K562 (cell line): Measurements from ENCODE around the gene BRICD5. TPM values are rescaled to one million over a fixed set of nuclear protein-coding genes. Genes with fewer than 3 reads are reported as not detected.

Experiments
- ATAC-seq: fragments of 200-7000 bp; cut with Tn5 transposase; 3 replicates; pipeline ENCODE4 v1.9.1; 2020; ENCODE audit warnings: moderate library complexity
- BruUV-seq: library from RNA; stranded (reverse); fragments of 400-500 nt; replicated peaks from 2 replicates; lab custom pipeline; 2021; lab: Mats Ljungman, UMichigan
- CTCF ChIA-PET: fragments of 300-600 bp; formaldehyde crosslinking; extraction: SDS; loops from one replicate; lab custom pipeline; 2021; ENCODE audit warnings: low intra/inter-chr PET ratio; lab: Yijun Ruan, JAX
- POLR2A ChIA-PET: fragments of 300-600, 350-650 bp; sonication (Branson Sonifier 250); formaldehyde crosslinking; extraction: SDS; loops from one replicate; lab custom pipeline; 2021; ENCODE audit warnings: antibody characterized with exemption, inconsistent platforms; lab: Yijun Ruan, JAX
- DNase-seq, 4 experiments: peaks; one replicate each; pipeline versions ENCODE4 v3.0.0 to v3.0.0-alpha.2; 2011 to 2018; ENCODE audit warnings: low spot score in 3 of 4, mixed read lengths in 3 of 4; ENCODE audit errors: extremely low read depth in 1 of 4
- FAIRE-seq: peaks from 2 replicates; lab custom pipeline; 2011; peaks lifted over from hg19 to GRCh38; lab: Jason Lieb, UNC
- H2AFZ ChIP-seq: 2 replicates; pipeline ENCODE4 v1.6.0; 2011; ENCODE audit warnings: low read depth, low read length, control low read depth, inconsistent platforms
- H3K27ac ChIP-seq: fragments of 200-600 bp; 3 replicates; pipeline ENCODE4 v1.8.0; 2011; ENCODE audit warnings: low read depth, mild to moderate bottlenecking, control low read depth, inconsistent platforms, low read length, moderate library complexity, mixed read lengths; ENCODE audit errors: extremely low read depth
- H3K27me3 ChIP-seq, 2 experiments: fragments of 300-600 bp in 1 of 2; 2 replicates in 1 of 2; 3 replicates in 1 of 2; pipeline versions ENCODE4 v1.6.0 to v1.8.0; 2011; ENCODE audit warnings: inconsistent platforms in 2 of 2, low read length in 2 of 2, mild to moderate bottlenecking in 1 of 2, mixed read lengths in 1 of 2, moderate library complexity in 1 of 2; ENCODE audit not compliant: control insufficient read depth in 2 of 2, insufficient read depth in 2 of 2
- H3K36me3 ChIP-seq: fragments of 300-600 bp; 3 replicates; pipeline ENCODE4 v1.8.0; 2011; ENCODE audit warnings: mild to moderate bottlenecking, low read length, inconsistent platforms; ENCODE audit not compliant: control insufficient read depth, insufficient read depth
- H3K4me1 ChIP-seq, 2 experiments: fragments of 200-600 bp in 1 of 2; replicated peaks in 1 of 2; 2 replicates in 1 of 2; 3 replicates in 1 of 2; pipeline versions ENCODE4 v1.5.1 to v1.8.0; 2011; ENCODE audit warnings: inconsistent platforms in 2 of 2, low read length in 2 of 2, mild to moderate bottlenecking in 1 of 2, mixed read lengths in 1 of 2, moderate library complexity in 1 of 2; ENCODE audit not compliant: control insufficient read depth in 2 of 2, insufficient read depth in 2 of 2
- H3K4me2 ChIP-seq: 2 replicates; pipeline ENCODE4 v1.6.1; 2011; ENCODE audit warnings: low read length, control low read depth, inconsistent platforms, mixed read lengths; ENCODE audit not compliant: insufficient read depth
- H3K4me3 ChIP-seq: fragments of 200-600 bp; sonication (generic), shearing (Covaris generic); 2 replicates; pipeline ENCODE4 v1.5.1; 2016; ENCODE audit warnings: control low read depth, inconsistent platforms
- H3K79me2 ChIP-seq: fragments of 200-600 bp; 3 replicates; pipeline ENCODE4 v1.8.0; 2011; ENCODE audit warnings: low read length, inconsistent platforms; ENCODE audit not compliant: control insufficient read depth, insufficient read depth
- H3K9ac ChIP-seq, 2 experiments: 2 replicates each; pipeline versions ENCODE4 v1.6.0 to v1.6.1; 2011; ENCODE audit warnings: low read depth in 2 of 2, low read length in 2 of 2, control low read depth in 1 of 2, inconsistent platforms in 1 of 2, mild to moderate bottlenecking in 1 of 2, mixed read lengths in 1 of 2; ENCODE audit not compliant: insufficient read depth in 1 of 2
- H3K9me1 ChIP-seq: one replicate; pipeline ENCODE4 v1.6.0; 2011; ENCODE audit warnings: inconsistent platforms, mild to moderate bottlenecking, low read length, moderate library complexity; ENCODE audit not compliant: control insufficient read depth, insufficient read depth
- H3K9me3 ChIP-seq: replicated peaks from 2 replicates; pipeline ENCODE4 v1.5.1; 2011; ENCODE audit warnings: low read depth, low read length, inconsistent platforms; ENCODE audit not compliant: control insufficient read depth, insufficient read depth
- H4K20me1 ChIP-seq: replicated peaks from 2 replicates; pipeline ENCODE4 v1.6.1; 2011; ENCODE audit warnings: low read length, inconsistent platforms, mixed read lengths; ENCODE audit not compliant: control insufficient read depth, insufficient read depth
- KAT8 ChIP-seq: fragments of 450-650 bp; IDR thresholded peaks from 2 replicates; pipeline ENCODE4 v1.6.1; 2016; ENCODE audit warnings: low read depth, mild to moderate bottlenecking
- MEIS2 ChIP-seq: fragments of 450-650 bp; IDR thresholded peaks from 2 replicates; pipeline ENCODE4 v1.6.1; 2014; ENCODE audit warnings: mild to moderate bottlenecking; ENCODE audit not compliant: partially characterized antibody
- NUFIP1 ChIP-seq: fragments of 450-650 bp; IDR thresholded peaks from 2 replicates; pipeline ENCODE4 v1.6.1; 2018; ENCODE audit not compliant: partially characterized antibody
- POLR2G ChIP-seq: fragments of 200-400 bp; formaldehyde crosslinking; IDR thresholded peaks from 2 replicates; pipeline ENCODE4 v1.6.1; 2017; ENCODE audit warnings: low read depth, mild to moderate bottlenecking, antibody characterized with exemption, low read length, moderate library complexity
- RBFOX2 ChIP-seq: fragments of 200-400 bp; formaldehyde crosslinking; IDR thresholded peaks from 2 replicates; pipeline ENCODE4 v1.6.1; 2017; ENCODE audit warnings: low read depth, mild to moderate bottlenecking, low read length, moderate library complexity
- RERE ChIP-seq: sonication (generic); formaldehyde crosslinking; IDR thresholded peaks from 2 replicates; pipeline ENCODE4 v1.8.0; 2023; ENCODE audit warnings: missing genetic modification reagents, mild to moderate bottlenecking, borderline replicate concordance
- THRA ChIP-seq: fragments of 450-650 bp; IDR thresholded peaks from 2 replicates; pipeline ENCODE4 v1.6.1; 2017; ENCODE audit warnings: mild to moderate bottlenecking, moderate library complexity
- THRAP3 ChIP-seq: fragments of 450-650 bp; IDR thresholded peaks from 2 replicates; pipeline ENCODE4 v1.6.1; 2016; ENCODE audit warnings: mild to moderate bottlenecking, inconsistent platforms, borderline replicate concordance
- TRIM25 ChIP-seq: fragments of 450-650 bp; IDR thresholded peaks from 2 replicates; pipeline ENCODE4 v1.7.0; 2016; ENCODE audit warnings: borderline replicate concordance
- ZNF12 ChIP-seq: sonication (generic); formaldehyde crosslinking; IDR thresholded peaks from 2 replicates; pipeline ENCODE4 v1.4.0; 2020; ENCODE audit warnings: mild to moderate bottlenecking, missing genetic modification reagents
- ZNF121 ChIP-seq: sonication (generic); formaldehyde crosslinking; conservative IDR thresholded peaks from 2 replicates; pipeline ENCODE4 v1.8.0; 2022; ENCODE audit warnings: missing genetic modification reagents
- WGBS: fragments of 100-300 bp; shearing (Covaris generic); methylation state at CpG from one replicate; pipeline ENCODE4 v1.1.6; 2016; ENCODE audit warnings: low coverage, mixed read lengths; ENCODE audit not compliant: insufficient coverage; ENCODE audit errors: missing lambda C conversion rate; 5-methylcytosine and 5-hydroxymethylcytosine counted together
- in situ Hi-C: fragments of 300-500 bp; cut with MboI; formaldehyde crosslinking; loops from 4 replicates; pipeline ENCODE4 v1.15.0; 2018; ENCODE audit warnings: inconsistent platforms, mixed read lengths
- intact Hi-C: fragments of 100-400 bp; cut with micrococcal nuclease; formaldehyde crosslinking; loops from 2 replicates; pipeline ENCODE4 v1.14.2; 2022
- polyA plus RNA-seq, 8 experiments: library from polyadenylated mRNA; depleted of rRNA in 4 of 8; stranded (reverse) in 5 of 8; unstranded in 3 of 8; fragments of >200 nt; fragmentation: Nextera tagmentation in 2 of 8; fragmentation: Illumina TruSeq in 1 of 8; extraction: Ambion mirVana in 2 of 8; extraction: Trizol in 1 of 8; gene quantifications; 2 replicates each; pipeline versions ENCODE4 v1.2.1 to v1.2.3, GENCODE V29; 2011 to 2014; ENCODE audit warnings: inconsistent platforms in 1 of 8, missing spikeins in 1 of 8
- total RNA-seq, 7 experiments: library from RNA; depleted of rRNA in 6 of 7; stranded (reverse); fragments of >200 nt in 6 of 7; fragmentation: Illumina TruSeq in 2 of 7; extraction: Trizol in 2 of 7; gene quantifications; 2 replicates each; pipeline versions ENCODE4 v1.2.1 to v1.2.3, GENCODE V29; 2011 to 2021; ENCODE audit warnings: low replicate concordance in 1 of 7

The BRICD5 gene
- total and polyA plus RNA-seq, 9 of the 15 experiments (the other 6 are each of a cell fraction or from before 2014, with no cell fraction given) = 0.24 to 15.1 (median 2.4) TPM; not detected in 1

- no peaks in the 10 kb centered on the region for H3K9me3 ChIP-seq
- CTCF ChIA-PET = interaction anchor here (0.7 kb wide), 1 partner anchor 16 kb away, joined by 3 read pairs; no protein-coding TSS in a partner anchor
- no peak overlapping the region for H3K4me2 ChIP-seq
- peaks cover 34% of the 10 kb centered on the region for H3K79me2 ChIP-seq
- peaks cover 70% of the 10 kb centered on the region; the same call in 2 of the 3 replicates for H3K36me3 ChIP-seq
- FAIRE-seq (no peak), ATAC-seq (no peak), DNase-seq (no peak)
- 93% methylated on average over 27 of the region's 30 CpGs for WGBS
- BruUV-seq = no TSS peak
- POLR2A ChIA-PET = interaction anchor here (0.6 to 1.7 kb wide), 9 partner anchors 12 to 830 kb away, joined by 3 to 4 read pairs (median 3); partner anchors contain the start of genes PGP and UNKL
- peak overlapping the region in 1 of 2 experiments; percentile 26; a peak in 1 of 4 replicates for H3K9ac ChIP-seq
- no peaks in the 10 kb centered on the region for H3K27me3 ChIP-seq
- intact Hi-C loops = no loop called here
- H3K4me3 ChIP-seq = no peak overlapping the region
- no peak for TF ChIP-seq RERE (CRISPR knock-in tag)
- 0 out of 2 replicates have a peak, but pooled peaks have one; percentile 30 for TF ChIP-seq POLR2G
- peak; percentile 53; the same call in 1 of the 2 replicates for TF ChIP-seq RBFOX2
- TF ChIP-seq TRIM25 = no peak
- TF ChIP-seq KAT8 = no peak
- TF ChIP-seq NUFIP1 = no peak
- peak; percentile 93 for TF ChIP-seq ZNF12 (CRISPR knock-in tag)
- TF ChIP-seq ZNF121 (CRISPR knock-in tag) = peak; percentile 77
- TF ChIP-seq THRAP3 = no peak
- TF ChIP-seq THRA = no peak
- TF ChIP-seq MEIS2 = no peak
- peaks cover 0 to 44% of the 10 kb centered on the region in 2 experiments; a peak in 2 of 5 replicates for H3K4me1 ChIP-seq
- no peaks in the 10 kb centered on the region for H3K9me1 ChIP-seq
- H4K20me1 ChIP-seq = no peaks in the 10 kb centered on the region
- no peak overlapping the region for H2AFZ ChIP-seq
- no peak overlapping the region for H3K27ac ChIP-seq
- in situ Hi-C loops = no loop called here
These were observed 34.5 kb upstream of the BRICD5 start for GRCh38 chr16:2244926-2245795.
